GM12878 (cell line): ENCODE data around the gene ATP13A2. TPM values are rescaled to one million over a fixed set of nuclear protein-coding genes. Genes with fewer than 3 reads are reported as not detected.

Experiments used
- ATAC-seq: fragments of 200-7000 bp; cut with Tn5 transposase; 3 replicates; pipeline ENCODE4 v1.9.1; 2020; ENCODE audit warnings: mild to moderate bottlenecking, moderate library complexity
- BruUV-seq: library from RNA; stranded (reverse); fragments of 400-500 nt; replicated peaks from 2 replicates; lab custom pipeline; 2021; lab: Mats Ljungman, UMichigan
- CTCF ChIA-PET: fragments of 300-600 bp; sonication (Branson Sonifier 250); formaldehyde crosslinking; extraction: SDS; loops from one replicate; lab custom pipeline; 2021; ENCODE audit warnings: inconsistent platforms; lab: Yijun Ruan, JAX
- POLR2A ChIA-PET: fragments of 350-600 bp; formaldehyde crosslinking; extraction: SDS; loops from one replicate; lab custom pipeline; 2021; ENCODE audit warnings: inconsistent platforms; lab: Charles Lee
- RAD21 ChIA-PET: fragments of 300-600 bp; sonication (Branson Sonifier 250); formaldehyde crosslinking; loops from one replicate; lab custom pipeline; 2023; ENCODE audit warnings: antibody characterized with exemption; ENCODE audit not compliant: unreplicated experiment; lab: Charles Lee
- SMC1A ChIA-PET: fragments of 300-600 bp; sonication (Branson Sonifier 250); formaldehyde crosslinking; loops from one replicate; lab custom pipeline; 2023; ENCODE audit not compliant: unreplicated experiment, uncharacterized antibody; lab: Charles Lee
- DNase-seq: peaks from one replicate; pipeline ENCODE4 v3.0.0-alpha.2; 2011; ENCODE audit warnings: low read depth, low spot score
- FAIRE-seq: peaks from 3 replicates; lab custom pipeline; 2011; peaks lifted over from hg19 to GRCh38; lab: Jason Lieb, UNC
- H2AFZ ChIP-seq: 2 replicates; pipeline ENCODE4 v1.6.0; 2011; ENCODE audit warnings: low read depth, low read length, control low read depth; ENCODE audit not compliant: control insufficient read depth
- H3K27ac ChIP-seq: 2 replicates; pipeline ENCODE4 v1.5.1; 2011; ENCODE audit warnings: control low read depth; ENCODE audit not compliant: control insufficient read depth, insufficient read depth
- H3K27me3 ChIP-seq, 2 experiments: replicated peaks in 1 of 2; 2 replicates each; pipeline versions ENCODE4 v1.6.0 to v1.6.1; 2011; ENCODE audit warnings: low read length in 1 of 2; ENCODE audit not compliant: control insufficient read depth in 2 of 2, insufficient read depth in 2 of 2
- H3K36me3 ChIP-seq, 2 experiments: 2 replicates each; pipeline ENCODE4 v1.5.1; 2011; ENCODE audit warnings: low read length in 1 of 2; ENCODE audit not compliant: control insufficient read depth in 2 of 2, insufficient read depth in 2 of 2
- H3K4me1 ChIP-seq: 2 replicates; pipeline ENCODE4 v1.6.1; 2011; ENCODE audit warnings: mild to moderate bottlenecking, low read length, moderate library complexity, mixed read lengths; ENCODE audit not compliant: control insufficient read depth, insufficient read depth
- H3K4me2 ChIP-seq: 2 replicates; pipeline ENCODE4 v1.6.0; 2011; ENCODE audit warnings: control low read depth; ENCODE audit not compliant: control insufficient read depth, insufficient read depth
- H3K4me3 ChIP-seq: fragments of 200-600 bp; sonication (generic); 2 replicates; pipeline ENCODE4 v1.5.1; 2016
- H3K79me2 ChIP-seq: 2 replicates; pipeline ENCODE4 v1.6.0; 2011; ENCODE audit warnings: low read length; ENCODE audit not compliant: control insufficient read depth, insufficient read depth
- H3K9ac ChIP-seq: 2 replicates; pipeline ENCODE4 v1.8.0; 2011; ENCODE audit warnings: low read length, control low read depth, mixed read lengths; ENCODE audit not compliant: control insufficient read depth, insufficient read depth
- H3K9me3 ChIP-seq: replicated peaks from 3 replicates; pipeline ENCODE4 v1.5.1; 2011; ENCODE audit warnings: mild to moderate bottlenecking, low read length; ENCODE audit not compliant: control insufficient read depth, insufficient read depth
- H4K20me1 ChIP-seq: 2 replicates; pipeline ENCODE4 v1.6.0; 2011; ENCODE audit not compliant: control insufficient read depth, insufficient read depth
- ATF7 ChIP-seq: fragments of 450-650 bp; IDR thresholded peaks from 2 replicates; pipeline ENCODE4 v1.6.1; 2016; ENCODE audit warnings: low read depth, mild to moderate bottlenecking
- BHLHE40 ChIP-seq, 2 experiments: fragments of 450-650 bp in 1 of 2; IDR thresholded peaks; 2 replicates each; pipeline ENCODE4 v1.6.1; 2011 to 2017; ENCODE audit warnings: low read depth in 2 of 2, borderline replicate concordance in 1 of 2, improper control_type of control experiment in 1 of 2, low read length in 1 of 2, mild to moderate bottlenecking in 1 of 2
- HCFC1 ChIP-seq: fragments of 150-350 bp; IDR thresholded peaks from 2 replicates; pipeline ENCODE4 v1.6.1; 2014; ENCODE audit warnings: low read length
- IRF4 ChIP-seq: IDR thresholded peaks from 2 replicates; pipeline ENCODE4 v1.6.1; 2011; ENCODE audit warnings: low read depth, low read length
- KLF5 ChIP-seq: fragments of 450-650 bp; IDR thresholded peaks from 2 replicates; pipeline ENCODE4 v1.6.1; 2014; ENCODE audit warnings: mild to moderate bottlenecking; ENCODE audit not compliant: partially characterized antibody
- MEF2B ChIP-seq: fragments of 450-650 bp; IDR thresholded peaks from 2 replicates; pipeline ENCODE4 v1.6.1; 2018; ENCODE audit warnings: mild to moderate bottlenecking, moderate library complexity; ENCODE audit not compliant: partially characterized antibody, poor library complexity, severe bottlenecking
- MYC ChIP-seq: IDR thresholded peaks from 2 replicates; pipeline ENCODE4 v1.6.1; 2011; ENCODE audit warnings: mild to moderate bottlenecking, low read length, moderate library complexity, inconsistent platforms; ENCODE audit not compliant: insufficient read depth, insufficient replicate concordance, insufficient read length, severe bottlenecking
- NR2C1 ChIP-seq: fragments of 450-650 bp; IDR thresholded peaks from 2 replicates; pipeline ENCODE4 v1.6.1; 2017; ENCODE audit warnings: antibody characterized with exemption, mild to moderate bottlenecking, moderate library complexity
- RAD21 ChIP-seq: IDR thresholded peaks from 2 replicates; pipeline ENCODE4 v1.6.1; 2011; ENCODE audit warnings: mild to moderate bottlenecking, low read depth, low read length, moderate library complexity; ENCODE audit not compliant: insufficient read depth
- RUNX3 ChIP-seq: IDR thresholded peaks from 2 replicates; pipeline ENCODE4 v1.6.1; 2012; ENCODE audit warnings: low read length, inconsistent platforms
- STAT1 ChIP-seq: fragments of 450-650 bp; conservative IDR thresholded peaks from 2 replicates; pipeline ENCODE4 v1.6.1; 2014; ENCODE audit warnings: antibody characterized with exemption, mild to moderate bottlenecking
- TCF3 ChIP-seq: IDR thresholded peaks from 2 replicates; pipeline ENCODE4 v1.6.1; 2012; ENCODE audit warnings: low read depth, mild to moderate bottlenecking, low read length, borderline replicate concordance; ENCODE audit not compliant: insufficient read depth
- WRNIP1 ChIP-seq: IDR thresholded peaks from 2 replicates; pipeline ENCODE4 v1.6.1; 2011; ENCODE audit warnings: low read depth, low read length, improper control_type of control experiment, borderline replicate concordance
- ZSCAN29 ChIP-seq: fragments of 450-650 bp; IDR thresholded peaks from 2 replicates; pipeline ENCODE4 v1.6.1; 2017; ENCODE audit warnings: mild to moderate bottlenecking, moderate library complexity
- WGBS: methylation state at CpG from one replicate; pipeline ENCODE4 v1.1.6; 2016; ENCODE audit warnings: low lambda C conversion rate; ENCODE audit not compliant: insufficient replicate concordance, insufficient coverage; ENCODE audit errors: missing lambda C conversion rate; 5-methylcytosine and 5-hydroxymethylcytosine counted together
- in situ Hi-C: fragments of 300-500 bp; cut with MboI; formaldehyde crosslinking; loops from 9 replicates; pipeline ENCODE4 v1.14.3; 2018; ENCODE audit warnings: mixed read lengths
- intact Hi-C: fragments of 100-400 bp; cut with micrococcal nuclease; formaldehyde crosslinking; loops from one replicate; pipeline ENCODE4 v1.14.2; 2022; ENCODE audit not compliant: unreplicated experiment
- polyA plus RNA-seq, 11 experiments: library from polyadenylated mRNA; depleted of rRNA in 4 of 11; unstranded in 6 of 11; stranded (reverse) in 5 of 11; fragments of >200 nt; fragmentation: Nextera tagmentation in 4 of 11; fragmentation: Illumina TruSeq in 1 of 11; extraction: Ambion mirVana in 4 of 11; extraction: Trizol in 1 of 11; gene quantifications; 1 replicate in 1 of 11; 2 replicates in 10 of 11; pipeline versions ENCODE4 v1.2.1 to v1.2.3, GENCODE V29; 2011 to 2016; ENCODE audit warnings: inconsistent platforms in 2 of 11, missing spikeins in 2 of 11, low read depth in 1 of 11
- total RNA-seq, 4 experiments: library from RNA; depleted of rRNA in 3 of 4; stranded (reverse); fragments of >200 nt in 3 of 4; fragmentation: Illumina TruSeq in 1 of 4; extraction: Trizol in 1 of 4; gene quantifications; 2 replicates each; pipeline versions ENCODE4 v1.2.1 to v1.2.3, GENCODE V29; 2013 to 2021
- TF ChIP-seq, protein P1 (sequence below): fragments of 150-350 bp; IDR thresholded peaks from 2 replicates; pipeline ENCODE4 v1.6.1; 2014; ENCODE audit warnings: mild to moderate bottlenecking, low read depth, low read length
- TF ChIP-seq, protein P2 (sequence below): fragments of 450-650 bp; IDR thresholded peaks from 2 replicates; pipeline ENCODE4 v1.6.1; 2016; ENCODE audit warnings: mild to moderate bottlenecking
- TF ChIP-seq, protein P3 (sequence below): fragments of 150-350 bp; IDR thresholded peaks from 2 replicates; pipeline ENCODE4 v1.6.1; 2016; ENCODE audit warnings: low read depth, low read length
- TF ChIP-seq, protein P4 (sequence below): IDR thresholded peaks from 2 replicates; pipeline ENCODE4 v1.6.1; 2011; ENCODE audit warnings: borderline replicate concordance, low read depth, mild to moderate bottlenecking, moderate library complexity, low read length; ENCODE audit not compliant: insufficient read depth, poor library complexity, severe bottlenecking

The ATP13A2 gene
- total and polyA plus RNA-seq, 10 of the 15 experiments (the other 5 are each of a cell fraction or from before 2014, with no cell fraction given), result 0.24 to 30.5 (median 8.0) TPM

- no peak overlapping the region for H3K4me2 ChIP-seq
- FAIRE-seq (no peak), DNase-seq (no peak), ATAC-seq (no peak)
- in situ Hi-C loops, result loop anchor here (5.0 kb wide), 1 partner anchor 90 kb away; no protein-coding TSS in a partner anchor
- no peaks in the 10 kb centered on the region for H3K9me3 ChIP-seq
- H3K4me3 ChIP-seq, result no peak overlapping the region
- POLR2A ChIA-PET, result no interaction called here
- no peaks in the 10 kb centered on the region for H3K4me1 ChIP-seq
- no peak overlapping the region for H2AFZ ChIP-seq
- no peaks in the 10 kb centered on the region for H4K20me1 ChIP-seq
- SMC1A ChIA-PET, result interaction anchor here (0.6 kb wide), 1 partner anchor 44 kb away, joined by 3 read pairs; no protein-coding TSS in a partner anchor
- H3K36me3 ChIP-seq, result no peaks in the 10 kb centered on the region
- no TSS peak for BruUV-seq
- H3K79me2 ChIP-seq, result no peaks in the 10 kb centered on the region
- intact Hi-C loops, result loop anchor here (10.0 kb wide), 1 partner anchor 513 kb away; the partner anchor contains the start of gene NECAP2
- RAD21 ChIA-PET, result no interaction called here
- no peak overlapping the region for H3K27ac ChIP-seq
- H3K9ac ChIP-seq, result no peak overlapping the region
- CTCF ChIA-PET, result interaction anchor here (1.6 kb wide), 1 partner anchor 88 kb away, joined by 7 read pairs; no protein-coding TSS in a partner anchor
- H3K27me3 ChIP-seq, result no peaks in the 10 kb centered on the region
- 83% methylated on average over 8 of the region's 8 CpGs for WGBS
- TF ChIP-seq STAT1 (no peak), TCF3 (no peak), RAD21 (no peak), IRF4 (no peak), HCFC1 (no peak), BHLHE40 (IDR thresholded peaks at IDR 0.05; ENCODE audit: borderline replicate concordance in 1 of 2, low read depth in 2 of 2, low read length in 1 of 2) (no peak), KLF5 (no peak), ATF7 (no peak), WRNIP1 (no peak), ZSCAN29 (no peak), MEF2B (no peak), RUNX3 (no peak), MYC (no peak), NR2C1 (no peak)
- TF ChIP-seq, protein P1, sequence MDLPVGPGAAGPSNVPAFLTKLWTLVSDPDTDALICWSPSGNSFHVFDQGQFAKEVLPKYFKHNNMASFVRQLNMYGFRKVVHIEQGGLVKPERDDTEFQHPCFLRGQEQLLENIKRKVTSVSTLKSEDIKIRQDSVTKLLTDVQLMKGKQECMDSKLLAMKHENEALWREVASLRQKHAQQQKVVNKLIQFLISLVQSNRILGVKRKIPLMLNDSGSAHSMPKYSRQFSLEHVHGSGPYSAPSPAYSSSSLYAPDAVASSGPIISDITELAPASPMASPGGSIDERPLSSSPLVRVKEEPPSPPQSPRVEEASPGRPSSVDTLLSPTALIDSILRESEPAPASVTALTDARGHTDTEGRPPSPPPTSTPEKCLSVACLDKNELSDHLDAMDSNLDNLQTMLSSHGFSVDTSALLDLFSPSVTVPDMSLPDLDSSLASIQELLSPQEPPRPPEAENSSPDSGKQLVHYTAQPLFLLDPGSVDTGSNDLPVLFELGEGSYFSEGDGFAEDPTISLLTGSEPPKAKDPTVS, result no peak
- TF ChIP-seq, protein P2, sequence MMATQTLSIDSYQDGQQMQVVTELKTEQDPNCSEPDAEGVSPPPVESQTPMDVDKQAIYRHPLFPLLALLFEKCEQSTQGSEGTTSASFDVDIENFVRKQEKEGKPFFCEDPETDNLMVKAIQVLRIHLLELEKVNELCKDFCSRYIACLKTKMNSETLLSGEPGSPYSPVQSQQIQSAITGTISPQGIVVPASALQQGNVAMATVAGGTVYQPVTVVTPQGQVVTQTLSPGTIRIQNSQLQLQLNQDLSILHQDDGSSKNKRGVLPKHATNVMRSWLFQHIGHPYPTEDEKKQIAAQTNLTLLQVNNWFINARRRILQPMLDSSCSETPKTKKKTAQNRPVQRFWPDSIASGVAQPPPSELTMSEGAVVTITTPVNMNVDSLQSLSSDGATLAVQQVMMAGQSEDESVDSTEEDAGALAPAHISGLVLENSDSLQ, result no peak
- TF ChIP-seq, protein P3, sequence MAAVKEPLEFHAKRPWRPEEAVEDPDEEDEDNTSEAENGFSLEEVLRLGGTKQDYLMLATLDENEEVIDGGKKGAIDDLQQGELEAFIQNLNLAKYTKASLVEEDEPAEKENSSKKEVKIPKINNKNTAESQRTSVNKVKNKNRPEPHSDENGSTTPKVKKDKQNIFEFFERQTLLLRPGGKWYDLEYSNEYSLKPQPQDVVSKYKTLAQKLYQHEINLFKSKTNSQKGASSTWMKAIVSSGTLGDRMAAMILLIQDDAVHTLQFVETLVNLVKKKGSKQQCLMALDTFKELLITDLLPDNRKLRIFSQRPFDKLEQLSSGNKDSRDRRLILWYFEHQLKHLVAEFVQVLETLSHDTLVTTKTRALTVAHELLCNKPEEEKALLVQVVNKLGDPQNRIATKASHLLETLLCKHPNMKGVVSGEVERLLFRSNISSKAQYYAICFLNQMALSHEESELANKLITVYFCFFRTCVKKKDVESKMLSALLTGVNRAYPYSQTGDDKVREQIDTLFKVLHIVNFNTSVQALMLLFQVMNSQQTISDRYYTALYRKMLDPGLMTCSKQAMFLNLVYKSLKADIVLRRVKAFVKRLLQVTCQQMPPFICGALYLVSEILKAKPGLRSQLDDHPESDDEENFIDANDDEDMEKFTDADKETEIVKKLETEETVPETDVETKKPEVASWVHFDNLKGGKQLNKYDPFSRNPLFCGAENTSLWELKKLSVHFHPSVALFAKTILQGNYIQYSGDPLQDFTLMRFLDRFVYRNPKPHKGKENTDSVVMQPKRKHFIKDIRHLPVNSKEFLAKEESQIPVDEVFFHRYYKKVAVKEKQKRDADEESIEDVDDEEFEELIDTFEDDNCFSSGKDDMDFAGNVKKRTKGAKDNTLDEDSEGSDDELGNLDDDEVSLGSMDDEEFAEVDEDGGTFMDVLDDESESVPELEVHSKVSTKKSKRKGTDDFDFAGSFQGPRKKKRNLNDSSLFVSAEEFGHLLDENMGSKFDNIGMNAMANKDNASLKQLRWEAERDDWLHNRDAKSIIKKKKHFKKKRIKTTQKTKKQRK, result no peak
- TF ChIP-seq, protein P4, sequence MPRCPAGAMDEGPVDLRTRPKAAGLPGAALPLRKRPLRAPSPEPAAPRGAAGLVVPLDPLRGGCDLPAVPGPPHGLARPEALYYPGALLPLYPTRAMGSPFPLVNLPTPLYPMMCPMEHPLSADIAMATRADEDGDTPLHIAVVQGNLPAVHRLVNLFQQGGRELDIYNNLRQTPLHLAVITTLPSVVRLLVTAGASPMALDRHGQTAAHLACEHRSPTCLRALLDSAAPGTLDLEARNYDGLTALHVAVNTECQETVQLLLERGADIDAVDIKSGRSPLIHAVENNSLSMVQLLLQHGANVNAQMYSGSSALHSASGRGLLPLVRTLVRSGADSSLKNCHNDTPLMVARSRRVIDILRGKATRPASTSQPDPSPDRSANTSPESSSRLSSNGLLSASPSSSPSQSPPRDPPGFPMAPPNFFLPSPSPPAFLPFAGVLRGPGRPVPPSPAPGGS, result no peak
Observed at GRCh38 chr1:16957731-16958130, 54.0 kb downstream of the ATP13A2 start.
